Measurements from ENCODE around the gene SLC2A13.

DNA sequence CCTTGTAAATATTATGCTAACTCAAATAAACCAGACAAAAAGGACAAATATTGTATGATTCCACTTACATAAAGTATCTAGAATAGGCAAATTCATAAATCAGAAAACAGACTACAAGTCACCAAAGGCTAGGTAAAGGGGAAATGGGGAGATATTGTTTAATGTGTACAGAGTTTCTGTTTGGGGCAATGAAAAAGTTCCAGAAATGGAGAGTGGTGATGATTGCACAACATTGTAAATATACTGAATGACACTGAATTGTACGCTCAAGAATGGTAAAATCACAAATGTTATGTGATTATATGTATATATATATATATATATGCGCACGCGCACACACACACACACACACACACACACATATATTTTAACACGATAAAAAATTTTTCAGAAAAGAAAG is 182.5 kb downstream of the SLC2A13 start:
- TF ChIP-seq CTCF (IDR thresholded peaks at IDR 0.05) = no peak
- no peak for TF ChIP-seq POLR2A (IDR thresholded peaks at IDR 0.05)
